ENCODE data around the gene HSPB9.

DNA sequence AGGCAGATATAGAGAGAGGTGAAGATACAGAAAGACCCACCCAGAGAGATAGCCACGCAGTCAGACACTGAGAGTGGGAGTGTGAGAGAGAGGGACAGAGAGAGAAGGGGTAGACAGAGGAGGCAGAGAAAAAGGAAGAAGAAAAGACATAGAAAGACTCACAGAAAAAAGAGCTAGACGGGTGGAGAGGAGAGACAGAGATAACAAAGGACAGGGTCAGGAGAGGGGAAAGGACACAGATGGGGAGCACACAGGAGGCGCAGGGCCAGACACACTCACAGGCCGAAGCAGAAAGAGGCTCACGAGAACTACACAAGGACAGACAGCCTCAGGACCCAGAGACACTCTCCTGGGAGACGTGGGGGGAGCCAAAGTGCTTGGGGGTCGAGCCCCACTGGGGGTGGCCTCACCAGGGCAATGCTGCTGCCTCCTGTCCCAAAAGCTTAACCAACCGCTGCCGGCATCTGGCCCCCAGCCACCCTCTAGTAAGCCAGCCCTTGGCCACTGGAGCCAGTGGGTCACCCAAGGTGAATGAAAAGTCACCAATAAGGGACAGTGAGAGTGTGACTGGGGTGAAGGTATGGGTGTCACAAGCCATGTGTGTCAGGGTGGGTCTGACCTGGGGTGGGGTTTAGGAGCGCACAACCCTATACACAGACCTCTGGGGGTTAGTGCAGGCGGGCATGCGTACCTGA lies 28.1 kb upstream of the HSPB9 start:
- TF ChIP-seq EZH2 (IDR thresholded peaks at IDR 0.05; ENCODE audit: borderline replicate concordance, low read depth, low read length, poor library complexity, severe bottlenecking), result no peak
- TF ChIP-seq, protein P1, sequence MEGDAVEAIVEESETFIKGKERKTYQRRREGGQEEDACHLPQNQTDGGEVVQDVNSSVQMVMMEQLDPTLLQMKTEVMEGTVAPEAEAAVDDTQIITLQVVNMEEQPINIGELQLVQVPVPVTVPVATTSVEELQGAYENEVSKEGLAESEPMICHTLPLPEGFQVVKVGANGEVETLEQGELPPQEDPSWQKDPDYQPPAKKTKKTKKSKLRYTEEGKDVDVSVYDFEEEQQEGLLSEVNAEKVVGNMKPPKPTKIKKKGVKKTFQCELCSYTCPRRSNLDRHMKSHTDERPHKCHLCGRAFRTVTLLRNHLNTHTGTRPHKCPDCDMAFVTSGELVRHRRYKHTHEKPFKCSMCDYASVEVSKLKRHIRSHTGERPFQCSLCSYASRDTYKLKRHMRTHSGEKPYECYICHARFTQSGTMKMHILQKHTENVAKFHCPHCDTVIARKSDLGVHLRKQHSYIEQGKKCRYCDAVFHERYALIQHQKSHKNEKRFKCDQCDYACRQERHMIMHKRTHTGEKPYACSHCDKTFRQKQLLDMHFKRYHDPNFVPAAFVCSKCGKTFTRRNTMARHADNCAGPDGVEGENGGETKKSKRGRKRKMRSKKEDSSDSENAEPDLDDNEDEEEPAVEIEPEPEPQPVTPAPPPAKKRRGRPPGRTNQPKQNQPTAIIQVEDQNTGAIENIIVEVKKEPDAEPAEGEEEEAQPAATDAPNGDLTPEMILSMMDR (conservative IDR thresholded peaks at IDR 0.05; ENCODE audit: low read depth, low read length), result no peak
